Testis (tissue), 3 donors: ENCODE measurements around the gene OR5AR1. TPM values are rescaled to one million over a fixed set of nuclear protein-coding genes. Genes with fewer than 3 reads are reported as not detected.
"Not testable (repeated sequence)": the region's sequence is repeated elsewhere in the genome, so short reads cannot be mapped to it uniquely, and the experiment has no call there.

Experiments used
- DNase-seq: peaks from one replicate; pipeline ENCODE4 v3.0.0-alpha.2; 2019
- H3K27ac ChIP-seq, 2 donors: fragments of 200-600 bp; sonication (generic); one replicate each; pipeline ENCODE4 v1.5.1; 2019
- H3K27me3 ChIP-seq: fragments of 200-600 bp; sonication (generic); one replicate; pipeline ENCODE4 v1.5.1; 2019
- H3K36me3 ChIP-seq: fragments of 200-600 bp; sonication (generic); one replicate; pipeline ENCODE4 v1.5.1; 2017; ENCODE audit warnings: low read depth; ENCODE audit errors: missing control alignments
- H3K4me1 ChIP-seq: fragments of 200-600 bp; sonication (generic); one replicate; pipeline ENCODE4 v1.5.1; 2019
- H3K4me3 ChIP-seq, 2 donors: fragments of 200-600 bp; sonication (generic); one replicate each; pipeline ENCODE4 v1.5.1; 2017 to 2019
- H3K9me3 ChIP-seq: fragments of 200-600 bp; sonication (generic); one replicate; pipeline ENCODE4 v1.5.1; 2017
- CTCF ChIP-seq, 3 experiments: fragments of 450-650 bp in 2 of 3; fragments of 200-600 bp in 1 of 3; sonication (generic) in 1 of 3; IDR thresholded peaks; one replicate each; pipeline ENCODE4 v1.5.1; 2016 to 2019; ENCODE audit warnings: antibody characterized with exemption in 3 of 3, mild to moderate bottlenecking in 2 of 3, moderate library complexity in 1 of 3
- POLR2A ChIP-seq: fragments of 450-650 bp; IDR thresholded peaks from one replicate; pipeline ENCODE4 v1.6.1; 2017; ENCODE audit warnings: antibody characterized with exemption, mild to moderate bottlenecking, moderate library complexity
- WGBS, 2 donors: methylation state at CpG; one replicate each; pipeline ENCODE4 v1.1.5; 2018; 5-methylcytosine and 5-hydroxymethylcytosine counted together
- intact Hi-C: fragments of 100-400 bp; cut with DNase I; formaldehyde crosslinking; loops from one replicate; pipeline ENCODE4 v1.15.1; 2023; ENCODE audit warnings: low total_unique reads
- polyA plus RNA-seq: library from polyadenylated mRNA; stranded (reverse); fragments of 350-450 nt; fragmentation: Illumina TruSeq; extraction: RNeasy Lipid Tissue Mini Kit (QIAGEN cat#74804); gene quantifications from one replicate; pipeline ENCODE4 v1.2.3, GENCODE V29; 2014; ENCODE audit warnings: low read depth, low replicate concordance; ENCODE audit not compliant: insufficient read depth
- total RNA-seq, 2 donors: library from RNA; depleted of rRNA; stranded (reverse); fragments of >200 nt; gene quantifications; one replicate each; pipeline ENCODE4 v1.2.3, GENCODE V29; 2016

OR5AR1 gene
- total and polyA plus RNA-seq, 3 donors from 2014 or later = not detected

- WGBS, 2 donors = 79 to 86% methylated on average over 3 of the region's 3 CpGs
Observed at GRCh38 chr11:56637500-56637899, 26.0 kb upstream of the OR5AR1 start.

GRCh38 chr11:56642339-56642738 lies 21.1 kb upstream of the OR5AR1 start, which contains the start of gene OR5AP2:
Gene OR5AP2 (minus strand): TSS chr11:56642439. CDS start chr11:56642439, 0 bp downstream.
- TF ChIP-seq CTCF (IDR thresholded peaks at IDR 0.05) = no peak
- TF ChIP-seq POLR2A = no peak
- Histone ChIP-seq H3K27me3 (no peaks in the 10 kb centered on the region), H3K4me1 (no peaks in the 10 kb centered on the region), H3K36me3 (no peaks in the 10 kb centered on the region), H3K4me3 (no peak within 1 kb of the TSS), H3K27ac (no peak within 1 kb of the TSS), H3K9me3 (no peaks in the 10 kb centered on the region)
- WGBS, 2 donors = 83 to 84% methylated on average over 2 of the region's 2 CpGs
- intact Hi-C loops = no loop called here
- DNase-seq = no peak

More at GRCh38 chr11:56637500-56637899, 26.0 kb upstream of the OR5AR1 start:
- DNase-seq = no peak
- no peaks in the 10 kb centered on the region for H3K9me3 ChIP-seq
- H3K4me1 ChIP-seq = no peaks in the 10 kb centered on the region
- TF ChIP-seq POLR2A = no peak
- TF ChIP-seq CTCF (IDR thresholded peaks at IDR 0.05) = no peak
- no peak overlapping the region for H3K4me3 ChIP-seq
- no peaks in the 10 kb centered on the region for H3K27me3 ChIP-seq
- intact Hi-C loops = no loop called here
- no peaks in the 10 kb centered on the region for H3K36me3 ChIP-seq
- H3K27ac ChIP-seq = no peak overlapping the region

GRCh38 chr11:56659755-56660154 lies 3.7 kb upstream of the OR5AR1 start:
- Histone ChIP-seq H3K36me3 (no peaks in the 10 kb centered on the region), H3K4me3 (no peak overlapping the region), H3K27ac (no peak overlapping the region), H3K27me3 (no peaks in the 10 kb centered on the region), H3K4me1 (no peaks in the 10 kb centered on the region), H3K9me3 (no peaks in the 10 kb centered on the region)
- 36 to 44% methylated on average over 3 of the region's 3 CpGs for WGBS, 2 donors
- TF ChIP-seq CTCF (IDR thresholded peaks at IDR 0.05) (no peak), POLR2A (no peak)
- intact Hi-C loops = no loop called here
- no peak for DNase-seq

GRCh38 chr11:56670984-56671383 lies 7.5 kb downstream of the OR5AR1 start:
- Histone ChIP-seq H3K36me3 (no peaks in the 10 kb centered on the region), H3K4me3 (no peak overlapping the region), H3K9me3 (no peaks in the 10 kb centered on the region), H3K27ac (no peak overlapping the region), H3K4me1 (no peaks in the 10 kb centered on the region), H3K27me3 (no peaks in the 10 kb centered on the region)
- WGBS, 2 donors = 86 to 90% methylated on average over 2 of the region's 2 CpGs
- no peak for TF ChIP-seq CTCF (IDR thresholded peaks at IDR 0.05)
- TF ChIP-seq POLR2A = no peak
- no peak for DNase-seq
- intact Hi-C loops = no loop called here

- no peak for DNase-seq
- Histone ChIP-seq H3K4me3 (no peak overlapping the region), H3K9me3 (no peaks in the 10 kb centered on the region), H3K4me1 (no peaks in the 10 kb centered on the region), H3K27ac (no peak overlapping the region), H3K36me3 (no peaks in the 10 kb centered on the region), H3K27me3 (no peaks in the 10 kb centered on the region)
- WGBS, 2 donors = 83 to 89% methylated on average over 1 of the region's 1 CpG
- intact Hi-C loops = no loop called here
- TF ChIP-seq POLR2A (no peak), CTCF (IDR thresholded peaks at IDR 0.05) (no peak)
Observed at GRCh38 chr11:56688554-56689100, 25.1 kb downstream of the OR5AR1 start.

GRCh38 chr11:56691179-56691578 lies 27.7 kb downstream of the OR5AR1 start:
- H3K4me1 ChIP-seq, H3K9me3 ChIP-seq, H3K27me3 ChIP-seq, intact Hi-C loops, H3K36me3 ChIP-seq, DNase-seq, H3K4me3 ChIP-seq, H3K27ac ChIP-seq: not testable (repeated sequence)
- 85% methylated on average over 3 of the region's 3 CpGs for WGBS, 2 donors
